CD4-positive, alpha-beta T cell treated with Interleukin-10 for 1 hour (primary cell): ENCODE results near the gene KRTAP6-2.

Source experiments
- DNase-seq: peaks from one replicate; pipeline ENCODE4 v3.0.0-alpha.2; 2020

KRTAP6-2 gene, protein sequence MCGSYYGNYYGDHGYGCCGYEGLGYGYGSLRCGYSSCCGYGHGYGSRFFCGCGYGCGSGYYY

DNA sequence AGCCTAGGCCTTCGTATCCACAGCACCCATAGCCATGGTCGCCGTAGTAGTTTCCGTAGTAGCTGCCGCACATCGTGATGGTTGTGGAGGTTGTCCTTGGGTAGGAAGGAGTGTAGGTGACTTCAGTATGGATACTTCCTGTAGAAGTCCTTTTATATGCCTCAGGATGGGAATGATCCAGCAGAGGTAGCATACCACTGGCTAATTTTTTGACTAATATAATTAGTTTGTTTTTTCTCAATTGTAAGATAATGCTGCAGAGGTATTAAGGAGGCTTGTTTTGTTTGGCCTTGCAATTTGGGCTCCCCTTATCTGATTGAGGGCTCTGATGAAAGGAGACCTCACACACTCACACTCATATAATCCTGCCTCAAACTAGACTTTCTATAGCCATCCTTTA, at the start of gene KRTAP6-2:
KRTAP6-2 (minus strand) TSS at position 101 of the 400 bp plus-strand sequence; CDS start at position 73, 28 bp downstream.
- DNase-seq = no peak

DNA sequence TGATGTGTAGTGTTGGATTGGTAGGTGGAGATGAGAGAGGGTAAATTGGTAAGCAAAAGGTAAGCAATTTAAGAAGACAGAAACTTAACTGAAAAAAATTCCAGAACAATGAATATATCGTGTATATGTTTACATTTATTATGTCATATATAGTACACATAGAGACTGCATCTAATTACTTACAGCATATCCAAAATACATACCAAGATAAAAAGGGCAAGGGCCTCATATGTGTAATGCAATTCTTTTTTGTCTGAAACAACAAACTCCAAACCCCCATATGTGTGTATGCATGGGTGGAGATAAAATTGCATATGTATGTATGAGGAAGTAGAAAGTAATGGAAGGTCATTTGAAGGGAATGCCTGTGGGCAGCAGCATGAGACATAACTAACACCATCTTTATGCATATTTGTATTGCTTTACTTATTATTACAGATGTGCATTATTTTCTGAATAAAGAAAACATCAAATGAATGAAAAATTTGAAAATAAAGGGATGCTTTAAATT, 48.3 kb upstream of the KRTAP6-2 start:
- DNase-seq = no peak

DNA sequence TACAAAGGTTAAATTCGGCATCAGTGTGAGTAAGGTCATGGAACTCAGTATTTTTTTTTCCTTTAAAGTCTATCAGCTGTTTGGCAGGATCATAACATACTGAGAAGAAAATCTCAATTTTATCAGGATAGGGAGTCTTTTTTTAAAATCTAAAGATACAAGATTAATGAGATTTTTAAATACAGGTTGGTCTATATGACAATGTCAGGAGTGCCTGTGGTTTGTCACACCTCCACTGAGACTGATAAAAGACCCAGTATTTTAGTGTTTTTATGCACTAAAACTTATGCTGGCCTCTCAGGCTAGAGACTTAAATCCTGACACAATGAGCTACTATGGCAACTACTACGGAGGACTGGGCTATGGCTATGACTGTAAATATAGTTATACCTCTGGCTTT, 43.9 kb upstream of the KRTAP6-2 start, which contains the start of gene KRTAP20-3:
KRTAP20-3 (plus strand) TSS at position 301 of the 400 bp plus-strand sequence.
- no peak for DNase-seq

DNA sequence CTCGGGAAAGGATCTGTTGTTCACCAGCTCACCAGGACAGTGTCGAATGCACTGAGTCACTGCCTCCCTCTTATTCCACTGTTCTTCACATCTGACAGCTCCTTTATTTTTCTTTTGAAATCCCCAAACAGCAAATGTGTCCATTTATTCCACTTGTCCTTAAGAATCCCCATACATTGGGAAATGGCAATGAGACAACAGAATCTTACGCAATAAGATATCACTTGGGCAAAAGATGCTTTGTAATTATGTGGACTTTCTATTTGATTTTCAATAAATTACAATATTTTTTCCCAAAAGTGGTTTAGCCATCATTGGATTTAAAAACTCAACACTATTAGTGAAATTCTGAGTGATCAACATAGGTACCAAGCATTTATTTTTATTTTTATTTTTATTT, 40.0 kb upstream of the KRTAP6-2 start:
- no peak for DNase-seq

DNA sequence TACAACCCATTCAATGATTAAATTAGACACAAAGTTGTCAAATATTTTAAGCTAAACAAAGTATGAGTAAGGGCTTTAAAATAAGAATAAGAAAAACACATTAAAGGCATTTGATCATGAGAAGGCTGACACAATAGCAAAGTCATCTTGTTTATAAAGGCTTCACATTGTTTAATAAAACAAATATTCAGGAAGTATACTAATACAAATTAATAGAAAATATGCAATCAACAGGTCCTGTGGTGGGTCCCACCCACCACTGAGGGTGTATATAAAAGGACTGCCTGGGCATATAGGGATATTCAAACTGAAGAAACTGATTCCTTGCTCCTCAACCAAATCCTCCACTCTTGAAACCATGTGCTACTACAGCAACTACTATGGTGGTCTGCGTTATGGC, 36.2 kb upstream of the KRTAP6-2 start, which contains the start of gene KRTAP20-2:
KRTAP20-2 (plus strand) TSS at position 301 of the 400 bp plus-strand sequence; CDS start at position 359, 58 bp downstream.
- no peak for DNase-seq

DNA sequence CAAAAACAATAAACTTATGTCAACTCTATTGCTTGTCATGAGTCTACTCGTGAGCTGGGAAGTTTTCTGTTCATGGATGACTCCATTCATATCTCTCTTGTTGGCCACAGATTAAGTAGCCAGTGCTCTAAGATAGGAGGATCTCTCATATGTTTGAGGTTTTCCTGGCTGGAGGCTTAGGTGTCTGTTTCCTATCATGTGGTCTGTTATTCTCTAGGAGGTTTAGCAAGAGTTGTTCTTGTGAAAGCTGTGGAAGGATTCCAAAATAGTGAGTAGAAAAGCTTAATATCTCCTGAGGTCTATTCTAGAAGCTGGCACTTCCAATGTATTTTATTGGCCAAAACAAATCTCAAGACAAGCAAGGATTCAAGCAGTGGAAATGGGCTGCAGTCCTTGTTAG, 30.5 kb upstream of the KRTAP6-2 start:
- DNase-seq = no peak

DNA sequence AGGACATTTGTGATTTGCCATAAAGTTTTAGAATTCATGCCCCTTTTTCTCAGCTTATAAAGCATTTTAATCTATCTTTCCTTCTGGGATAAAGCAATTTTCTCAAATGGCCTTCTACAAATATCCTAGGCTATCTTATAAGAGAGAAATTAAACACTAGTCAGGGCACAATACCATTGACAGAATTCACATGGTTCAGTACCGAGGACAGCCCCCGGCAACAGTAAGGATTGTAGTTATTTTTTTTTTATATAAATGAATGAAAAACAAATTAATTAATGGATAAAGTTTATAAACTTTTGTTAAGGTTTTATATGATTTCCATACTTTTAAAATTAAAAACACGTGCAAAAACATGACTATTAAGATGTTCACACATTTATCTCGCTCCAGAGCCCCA, 29.4 kb upstream of the KRTAP6-2 start:
- DNase-seq = no peak

DNA sequence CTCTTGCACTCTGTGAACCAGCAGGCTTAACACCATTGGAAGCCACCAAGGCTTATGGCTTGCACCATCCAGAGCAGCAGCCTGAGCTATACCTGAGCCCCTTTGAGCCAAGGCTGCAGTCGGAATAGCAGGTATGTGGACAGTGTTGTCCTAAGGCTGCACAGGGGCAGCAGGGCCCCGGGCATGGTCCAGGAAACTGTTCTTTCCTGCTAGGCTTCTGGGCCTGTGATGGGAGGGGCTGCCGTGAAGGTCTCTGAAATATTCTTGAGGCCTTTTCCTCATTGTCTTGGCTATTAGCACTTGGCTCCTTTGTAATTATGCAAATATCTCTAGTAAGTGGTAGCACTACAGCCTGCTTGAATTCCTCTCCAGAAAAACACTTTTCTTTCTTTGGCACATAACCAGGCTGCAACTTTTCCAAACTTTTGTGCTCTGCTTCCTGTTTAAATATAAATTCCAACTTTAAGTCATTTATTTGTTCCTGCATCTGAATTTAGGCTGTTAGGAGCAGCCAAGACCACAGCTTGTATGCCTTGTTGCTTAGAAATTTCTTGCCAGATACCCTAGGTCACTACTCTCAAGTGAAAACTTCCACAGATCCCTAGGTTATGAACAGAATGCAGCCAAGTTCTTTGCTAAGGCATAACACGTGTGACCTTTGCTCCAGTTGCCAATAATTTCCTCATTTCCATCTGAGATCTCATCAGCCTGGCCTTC, 26.9 kb upstream of the KRTAP6-2 start:
- DNase-seq = no peak

DNA sequence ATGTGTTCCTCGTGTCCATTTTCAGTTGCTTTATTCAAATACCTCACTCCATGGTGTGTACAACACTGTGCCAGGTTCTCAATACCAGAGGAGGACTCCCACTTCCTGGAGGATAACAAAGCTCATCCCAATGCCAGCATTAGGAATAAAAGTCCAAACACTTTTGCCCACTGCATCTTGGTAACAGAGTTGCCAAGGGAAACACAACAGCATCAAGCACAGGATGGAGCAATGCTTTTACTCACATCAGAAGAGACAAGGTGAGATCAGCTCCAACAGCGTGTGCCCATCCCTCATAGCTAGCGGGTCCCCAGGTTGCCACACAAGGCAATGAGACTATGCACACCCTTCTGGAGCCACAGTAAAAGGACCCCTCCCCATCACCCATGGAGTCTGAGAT, 24.7 kb upstream of the KRTAP6-2 start:
- DNase-seq = no peak

DNA sequence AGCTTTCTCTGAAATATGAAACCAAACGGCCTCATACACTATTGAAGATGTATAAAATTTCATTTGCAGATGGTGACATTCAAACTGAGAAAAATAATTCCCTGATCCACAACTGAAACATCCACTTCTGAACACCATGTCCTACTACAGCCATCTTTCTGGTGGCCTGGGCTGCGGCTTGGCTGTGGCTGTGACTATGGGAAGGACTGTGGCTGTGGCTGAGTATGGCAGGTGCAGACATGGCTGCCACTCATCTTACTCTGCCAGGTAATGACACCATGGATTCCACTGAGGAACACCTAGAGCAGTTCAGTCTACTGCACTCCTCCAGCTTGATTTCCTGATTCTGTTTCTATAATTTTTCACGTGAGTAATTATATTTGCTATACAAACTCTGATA, 21.8 kb upstream of the KRTAP6-2 start, which contains the start of gene KRTAP20-4:
KRTAP20-4 (plus strand) TSS at position 106 of the 400 bp plus-strand sequence.
- no peak for DNase-seq

DNA sequence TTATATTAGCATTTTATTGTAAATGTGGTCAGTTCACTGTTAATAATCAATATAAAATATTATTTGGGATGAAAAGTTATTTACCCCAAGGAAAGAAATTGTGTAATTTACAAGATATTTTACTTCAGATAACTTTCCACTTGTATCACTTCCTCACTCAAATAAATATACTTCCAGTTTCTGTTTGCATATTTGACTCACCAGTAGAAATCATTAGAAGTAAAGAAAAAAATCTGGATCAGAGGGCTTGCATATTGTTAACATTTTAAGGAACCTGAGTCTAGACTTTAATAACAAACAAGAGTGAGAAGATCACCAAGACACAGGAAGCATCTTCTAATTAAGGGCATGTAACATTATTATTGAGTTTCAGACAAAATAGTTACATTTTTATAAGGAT, 21.4 kb upstream of the KRTAP6-2 start:
- DNase-seq = no peak

DNA sequence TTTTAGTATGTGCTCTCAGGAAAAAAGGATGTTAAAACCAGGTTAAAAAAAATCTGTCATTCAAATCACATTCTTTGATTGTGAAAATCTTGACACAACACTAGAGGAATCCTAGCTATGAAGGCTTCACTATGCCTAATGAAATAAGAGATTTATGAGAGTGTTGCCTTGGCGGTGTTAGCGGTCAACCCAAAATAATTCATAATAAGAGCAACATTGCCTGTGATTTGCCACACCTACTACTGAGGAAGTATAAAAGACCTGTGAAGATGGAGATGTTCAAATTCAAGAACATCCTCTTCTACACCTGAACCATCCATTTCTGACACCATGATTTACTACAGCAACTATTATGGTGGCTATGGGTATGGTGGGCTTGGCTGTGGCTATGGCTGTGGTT, 17.4 kb upstream of the KRTAP6-2 start, which contains the start of gene KRTAP20-1:
KRTAP20-1 (plus strand) TSS at position 301 of the 400 bp plus-strand sequence; CDS start at position 331, 30 bp downstream.
- no peak for DNase-seq

DNA sequence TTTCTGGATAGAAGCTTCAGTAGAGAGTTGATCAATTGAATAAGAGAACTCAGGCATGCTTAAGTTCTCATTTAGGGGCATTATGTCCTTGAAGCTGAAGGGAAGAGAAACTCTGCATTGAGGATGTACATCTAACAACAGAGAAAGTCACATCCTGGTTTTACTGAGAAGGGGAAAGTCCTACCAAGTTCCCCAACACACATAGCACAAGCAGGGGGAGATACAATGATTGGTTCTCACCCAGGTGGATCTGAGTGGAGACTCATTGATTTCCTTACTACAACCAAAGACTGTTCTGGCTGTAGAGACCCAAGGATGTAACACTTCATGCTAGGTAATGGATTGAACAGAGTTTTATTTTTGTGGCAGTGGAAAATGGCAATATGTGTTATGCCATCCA, 16.5 kb upstream of the KRTAP6-2 start:
- DNase-seq = no peak

DNA sequence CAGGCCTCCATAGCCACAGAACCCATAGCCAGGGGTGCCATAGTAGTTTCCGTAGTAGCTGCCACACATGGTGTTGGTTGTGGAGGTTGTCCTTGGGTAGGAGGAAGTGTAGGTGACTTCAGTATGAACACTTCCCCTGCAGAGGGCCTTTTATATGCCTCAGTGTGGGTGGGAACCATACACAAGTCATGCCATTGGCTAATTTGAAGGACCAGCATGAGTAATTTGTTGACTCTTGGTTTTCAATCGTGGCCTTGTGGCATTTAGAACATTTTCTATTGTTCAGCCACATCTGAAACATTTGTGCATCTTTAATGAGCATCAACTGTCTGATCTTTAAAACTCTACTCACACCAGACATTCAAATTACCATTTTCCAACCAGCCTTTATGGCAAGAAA, 15.1 kb upstream of the KRTAP6-2 start, which contains the start of gene KRTAP6-1:
KRTAP6-1 (minus strand) TSS at position 95 of the 400 bp plus-strand sequence; CDS start at position 69, 26 bp downstream.
- no peak for DNase-seq

DNA sequence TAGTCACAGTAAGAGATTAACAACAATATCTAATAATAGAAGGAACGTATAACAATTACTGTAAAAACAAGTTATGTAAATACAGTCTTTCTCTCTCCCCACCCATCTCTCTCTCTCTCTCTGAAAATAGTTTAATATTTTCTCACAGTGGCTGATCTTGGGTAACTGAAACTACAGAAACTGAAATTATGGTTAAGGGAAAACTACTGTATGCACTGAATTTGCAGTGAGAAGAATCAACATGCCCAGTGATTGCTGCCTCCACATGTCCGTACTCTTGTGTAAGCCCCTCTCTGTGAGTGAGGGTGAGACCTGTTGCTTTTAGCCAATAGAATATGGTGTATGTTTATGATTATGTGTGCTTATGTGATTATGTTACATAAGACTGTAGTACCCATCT, 13.4 kb upstream of the KRTAP6-2 start:
- no peak for DNase-seq

DNA sequence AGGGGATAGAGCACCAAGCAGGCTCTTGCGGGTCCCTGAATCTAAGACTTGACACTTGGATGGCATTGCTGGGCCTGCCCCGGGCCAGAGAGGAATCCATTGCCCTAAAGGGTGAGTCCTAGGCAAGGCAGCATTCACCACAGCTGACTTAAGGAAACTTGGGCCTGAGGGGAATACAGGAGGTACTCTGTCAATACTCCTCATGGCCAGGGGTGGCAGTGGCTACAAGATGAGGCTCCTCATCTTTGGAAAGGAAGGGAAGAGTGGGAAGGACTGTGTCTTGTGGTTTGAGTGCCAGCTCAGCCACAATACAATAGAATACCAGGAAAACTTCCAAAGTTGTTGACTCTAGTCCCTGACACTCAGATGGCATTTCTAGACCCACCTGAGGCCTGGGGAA, 7.3 kb upstream of the KRTAP6-2 start:
- DNase-seq = no peak

DNA sequence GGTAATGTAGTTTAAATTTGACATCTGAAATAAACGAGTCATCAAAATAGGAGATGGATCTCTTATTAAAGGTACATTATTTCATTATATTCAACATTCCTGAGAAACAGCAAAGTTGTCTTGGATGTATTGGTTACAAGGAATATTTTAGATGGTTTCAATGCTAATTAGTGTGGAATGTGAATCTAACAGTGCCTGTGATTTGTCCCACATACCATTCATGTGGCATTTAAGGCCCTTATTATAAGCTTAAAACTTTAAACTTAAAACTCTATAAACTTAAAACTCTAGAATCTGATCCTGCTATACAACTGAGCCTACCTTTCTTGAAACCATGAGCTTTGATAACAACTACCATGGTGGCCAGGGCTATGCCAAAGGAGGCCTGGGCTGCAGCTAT, 2.1 kb upstream of the KRTAP6-2 start, which contains the start of gene KRTAP22-1:
KRTAP22-1 (plus strand) TSS at position 301 of the 400 bp plus-strand sequence.
- DNase-seq = no peak

DNA sequence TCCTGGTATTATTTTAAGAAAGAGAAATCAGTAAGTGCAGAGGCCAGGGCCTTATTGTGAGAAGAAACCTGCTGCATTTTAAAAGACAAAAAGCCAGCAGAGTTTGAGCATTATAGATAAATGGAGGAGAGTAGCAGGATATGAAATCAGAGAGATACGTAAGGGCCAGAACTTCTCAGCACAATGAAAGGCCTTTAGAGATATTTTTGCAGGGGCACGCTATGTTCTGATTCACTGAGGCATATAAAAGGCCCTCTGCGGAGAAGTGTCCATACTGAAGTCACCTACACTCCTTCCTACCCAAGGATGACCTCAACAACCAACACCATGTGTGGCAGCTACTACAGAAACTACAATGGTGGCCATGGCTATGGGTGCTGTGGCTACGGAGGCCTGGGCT, 6.6 kb downstream of the KRTAP6-2 start, which contains the start of gene KRTAP6-3:
KRTAP6-3 (plus strand) TSS at position 301 of the 400 bp plus-strand sequence; CDS start at position 307, 6 bp downstream.
- no peak for DNase-seq

DNA sequence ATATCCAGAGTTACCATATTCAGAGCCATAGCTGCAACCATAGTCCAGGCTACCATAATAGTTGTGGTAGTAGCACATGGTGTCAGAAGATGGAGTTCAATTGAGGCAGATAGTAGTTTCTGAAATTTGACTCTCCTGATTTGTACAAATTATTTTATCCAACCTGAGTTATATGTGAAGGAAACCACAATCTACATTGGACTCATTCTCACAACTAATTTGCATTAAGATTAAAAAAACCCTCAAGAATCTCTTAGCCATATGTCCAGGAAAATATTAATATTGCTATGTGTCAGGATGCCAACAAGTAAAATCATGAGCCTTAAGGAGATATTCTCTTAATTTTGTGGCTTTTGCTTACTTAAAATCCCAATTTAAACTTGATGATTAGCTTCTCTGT, 8.4 kb downstream of the KRTAP6-2 start, which contains the start of gene KRTAP22-2:
KRTAP22-2 (minus strand) TSS at position 101 of the 400 bp plus-strand sequence.
- DNase-seq = no peak

DNA sequence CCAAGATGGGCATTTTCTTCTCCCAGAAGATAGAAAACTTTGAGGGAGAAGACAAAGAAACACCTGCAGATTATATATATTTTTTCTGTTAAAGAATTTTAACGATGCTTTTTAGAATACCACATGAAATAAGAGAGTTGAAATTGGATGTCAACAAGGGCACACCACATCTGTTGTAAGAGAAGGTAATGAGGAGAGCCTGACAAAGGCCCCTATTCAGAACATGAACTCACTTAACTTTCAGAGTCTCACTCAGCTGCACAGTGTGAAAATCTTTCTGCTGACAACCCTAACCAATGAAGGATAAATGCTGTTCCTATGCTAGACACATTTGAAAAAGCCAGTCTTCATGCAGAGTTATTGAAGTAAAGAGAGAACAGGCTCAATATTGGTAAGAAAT, 15.8 kb downstream of the KRTAP6-2 start:
- no peak for DNase-seq

DNA sequence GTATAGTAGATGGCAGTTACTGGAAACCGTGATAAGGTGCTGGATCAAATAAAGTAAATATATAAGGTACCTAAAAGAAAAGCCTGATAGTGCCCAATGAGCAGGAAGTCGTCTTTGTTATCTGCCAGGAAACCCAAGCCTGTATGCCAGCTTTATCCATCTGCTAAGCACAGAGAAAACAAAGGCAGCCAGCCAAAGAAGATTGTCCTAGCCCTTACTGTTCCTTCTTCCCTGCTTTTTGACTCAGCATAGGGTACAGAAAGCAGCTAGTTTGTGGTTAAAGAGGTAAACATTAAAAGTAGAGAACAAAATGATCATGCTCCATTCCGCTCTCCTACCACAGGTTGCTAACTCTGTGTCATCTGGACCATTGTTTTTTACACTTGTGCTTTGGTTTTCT, 18.6 kb downstream of the KRTAP6-2 start:
- no peak for DNase-seq

DNA sequence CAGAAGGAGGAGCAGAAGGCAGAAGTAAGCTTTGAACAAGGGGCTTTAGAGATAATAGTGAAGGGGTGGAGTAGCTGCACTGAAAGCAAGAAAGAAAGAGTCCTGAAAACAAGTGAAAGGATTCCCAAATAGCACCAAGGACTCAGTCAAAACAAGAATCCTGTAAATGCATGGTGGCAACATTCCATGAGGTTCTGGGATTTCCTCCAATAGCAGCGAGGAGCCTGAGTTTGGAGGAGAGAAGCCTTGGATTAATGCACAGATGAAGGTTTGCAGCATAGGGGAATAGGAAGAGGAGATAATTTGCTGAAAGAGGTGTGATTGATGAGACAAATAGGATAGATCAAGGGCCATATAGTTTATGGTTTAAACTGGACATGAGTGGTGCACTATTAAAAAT, 19.4 kb downstream of the KRTAP6-2 start:
- no peak for DNase-seq

DNA sequence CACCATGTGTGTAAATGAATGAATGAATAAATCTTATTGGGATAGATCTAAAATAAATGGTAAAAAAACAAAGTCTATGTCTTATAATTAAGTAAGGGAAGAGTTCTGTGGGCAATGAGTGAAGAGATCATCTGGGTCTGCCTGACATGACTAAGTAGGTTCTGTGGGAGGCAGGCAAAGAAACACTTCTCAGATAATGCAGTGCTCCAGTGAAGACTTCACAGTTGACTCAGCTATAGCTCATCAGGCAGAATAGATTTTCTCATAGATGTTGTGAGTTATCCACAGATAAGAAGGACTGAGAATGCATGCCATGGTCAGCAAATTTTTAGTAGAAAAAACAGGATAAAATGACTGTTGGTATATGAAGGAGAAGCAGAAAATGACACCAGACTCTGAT, 20.9 kb downstream of the KRTAP6-2 start:
- DNase-seq = no peak

DNA sequence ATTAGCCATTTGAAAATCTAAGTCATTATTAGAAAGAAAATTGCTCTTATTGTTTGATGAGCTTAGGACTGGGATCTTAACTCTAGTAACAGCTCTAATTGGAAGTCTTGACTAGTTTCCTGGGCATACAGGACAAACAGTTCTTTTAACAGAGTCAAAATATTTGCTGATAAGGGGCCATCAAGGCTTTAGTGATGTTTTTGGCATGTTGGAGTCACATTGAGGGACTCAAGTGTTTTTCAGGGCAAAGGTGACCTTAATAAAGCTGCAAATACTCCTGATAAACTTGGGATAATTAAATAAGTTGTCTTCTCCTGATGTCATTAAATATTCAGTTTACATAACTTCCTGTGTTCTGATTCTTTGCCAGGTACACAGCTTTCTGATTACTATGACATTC, 31.1 kb downstream of the KRTAP6-2 start:
- DNase-seq = no peak
